HEK293 (cell line): ENCODE measurements around the gene AKAP9.

Source experiments
- CTCF ChIA-PET: fragments of 350-600 bp; formaldehyde crosslinking; extraction: SDS; loops from one replicate; lab custom pipeline; 2021; ENCODE audit warnings: antibody characterized with exemption; lab: Yijun Ruan, JAX
- POLR2A ChIA-PET: fragments of 300-600 bp; formaldehyde crosslinking; extraction: SDS; loops from one replicate; lab custom pipeline; 2020; ENCODE audit warnings: antibody characterized with exemption, inconsistent platforms; lab: Yijun Ruan, JAX
- H3K27ac ChIP-seq: fragments of 200-500 bp; sonication (Bioruptor generic); 2 replicates; pipeline ENCODE4 v1.5.1; 2014; ENCODE audit warnings: low read depth, low read length, control low read depth, inconsistent platforms; ENCODE audit errors: extremely low read depth
- H3K36me3 ChIP-seq, 2 experiments: fragments of 200-500 bp in 1 of 2; sonication (Bioruptor generic) in 1 of 2; 1 replicate in 1 of 2; 2 replicates in 1 of 2; pipeline ENCODE4 v1.5.1; 2014 to 2017; ENCODE audit warnings: inconsistent platforms in 2 of 2, low read length in 2 of 2; ENCODE audit not compliant: control insufficient read depth in 2 of 2, insufficient read depth in 1 of 2
- H3K4me1 ChIP-seq: fragments of 200-500 bp; sonication (Bioruptor generic); 2 replicates; pipeline ENCODE4 v1.5.1; 2014; ENCODE audit warnings: mild to moderate bottlenecking, low read length, inconsistent platforms; ENCODE audit not compliant: control insufficient read depth, insufficient read depth
- H3K4me3 ChIP-seq: 2 replicates; pipeline ENCODE4 v1.5.1; 2011; ENCODE audit warnings: low read depth, mild to moderate bottlenecking, control low read depth, low read length, moderate library complexity
- H3K9me3 ChIP-seq: fragments of 200-500 bp; sonication (Bioruptor generic); 2 replicates; pipeline ENCODE4 v1.5.1; 2014; ENCODE audit warnings: low read depth, low read length, inconsistent platforms; ENCODE audit not compliant: control insufficient read depth, insufficient read depth
- GLI2 ChIP-seq: fragments of 450-650 bp; formaldehyde crosslinking; IDR thresholded peaks from 2 replicates; pipeline ENCODE4; 2017; ENCODE audit warnings: missing biosample characterization, missing genetic modification characterization, low read depth, borderline replicate concordance
- KLF10 ChIP-seq: fragments of 450-650 bp; IDR thresholded peaks from 2 replicates; pipeline ENCODE4 v1.5.1; 2018; ENCODE audit warnings: missing biosample characterization, mild to moderate bottlenecking, missing genetic modification characterization
- KLF7 ChIP-seq: fragments of 450-650 bp; formaldehyde crosslinking; IDR thresholded peaks from 2 replicates; pipeline ENCODE4 v1.5.1; 2016; ENCODE audit warnings: missing biosample characterization, missing genetic modification characterization, borderline replicate concordance
- KLF8 ChIP-seq: fragments of 450-650 bp; formaldehyde crosslinking; IDR thresholded peaks from 2 replicates; pipeline ENCODE4 v1.5.1; 2016; ENCODE audit warnings: missing biosample characterization, missing genetic modification characterization
- OVOL3 ChIP-seq: fragments of 450-650 bp; formaldehyde crosslinking; IDR thresholded peaks from 2 replicates; pipeline ENCODE4 v1.5.1; 2016; ENCODE audit warnings: missing biosample characterization, missing genetic modification characterization
- PBX3 ChIP-seq: sonication (generic); formaldehyde crosslinking; IDR thresholded peaks from 2 replicates; pipeline ENCODE4 v1.8.1; 2022; ENCODE audit warnings: mild to moderate bottlenecking, moderate library complexity, missing genetic modification reagents
- PRDM1 ChIP-seq: fragments of 450-650 bp; formaldehyde crosslinking; IDR thresholded peaks from 2 replicates; pipeline ENCODE4; 2016; ENCODE audit warnings: missing biosample characterization, missing genetic modification characterization
- WT1 ChIP-seq: fragments of 450-650 bp; formaldehyde crosslinking; IDR thresholded peaks from 2 replicates; pipeline ENCODE4 v1.5.1; 2016; ENCODE audit warnings: missing biosample characterization, missing genetic modification characterization
- ZBTB17 ChIP-seq: fragments of 450-650 bp; formaldehyde crosslinking; IDR thresholded peaks from 2 replicates; pipeline ENCODE4 v1.5.1; 2016; ENCODE audit warnings: missing biosample characterization, missing genetic modification characterization
- ZNF121 ChIP-seq: fragments of 450-650 bp; formaldehyde crosslinking; IDR thresholded peaks from 2 replicates; pipeline ENCODE4 v1.5.1; 2016; ENCODE audit warnings: missing biosample characterization, missing genetic modification characterization
- ZNF175 ChIP-seq: fragments of 450-650 bp; formaldehyde crosslinking; IDR thresholded peaks from 2 replicates; pipeline ENCODE4 v1.5.1; 2016; ENCODE audit warnings: missing biosample characterization, missing genetic modification characterization
- ZNF19 ChIP-seq: fragments of 450-650 bp; formaldehyde crosslinking; IDR thresholded peaks from 2 replicates; pipeline ENCODE4; 2016; ENCODE audit warnings: missing biosample characterization, missing genetic modification characterization, low read depth
- ZNF23 ChIP-seq: fragments of 450-650 bp; formaldehyde crosslinking; IDR thresholded peaks from 2 replicates; pipeline ENCODE4 v1.5.1; 2016; ENCODE audit warnings: missing biosample characterization, missing genetic modification characterization, borderline replicate concordance
- ZNF248 ChIP-seq: fragments of 450-650 bp; formaldehyde crosslinking; IDR thresholded peaks from 2 replicates; pipeline ENCODE4 v1.5.1; 2017; ENCODE audit warnings: missing biosample characterization, missing genetic modification characterization
- ZNF341 ChIP-seq: fragments of 450-650 bp; formaldehyde crosslinking; IDR thresholded peaks from 2 replicates; pipeline ENCODE4; 2016; ENCODE audit warnings: low read depth, missing biosample characterization, missing genetic modification characterization
- ZNF404 ChIP-seq: fragments of 450-650 bp; formaldehyde crosslinking; IDR thresholded peaks from 2 replicates; pipeline ENCODE4 v1.5.1; 2017; ENCODE audit warnings: missing biosample characterization, missing genetic modification characterization
- ZNF416 ChIP-seq: fragments of 450-650 bp; formaldehyde crosslinking; IDR thresholded peaks from 2 replicates; pipeline ENCODE4 v1.5.1; 2016; ENCODE audit warnings: missing biosample characterization, missing genetic modification characterization
- ZNF623 ChIP-seq: fragments of 450-650 bp; formaldehyde crosslinking; IDR thresholded peaks from 2 replicates; pipeline ENCODE4 v1.5.1; 2016; ENCODE audit warnings: missing biosample characterization, missing genetic modification characterization
- ZNF624 ChIP-seq: fragments of 450-650 bp; formaldehyde crosslinking; IDR thresholded peaks from 2 replicates; pipeline ENCODE4 v1.5.1; 2017; ENCODE audit warnings: missing biosample characterization, missing genetic modification characterization
- ZNF76 ChIP-seq: fragments of 450-650 bp; formaldehyde crosslinking; IDR thresholded peaks from 2 replicates; pipeline ENCODE4; 2016; ENCODE audit warnings: low read depth, missing biosample characterization, missing genetic modification characterization, borderline replicate concordance
- ZNF792 ChIP-seq: fragments of 450-650 bp; formaldehyde crosslinking; IDR thresholded peaks from 2 replicates; pipeline ENCODE4 v1.5.1; 2016; ENCODE audit warnings: missing biosample characterization, missing genetic modification characterization
- ZNF837 ChIP-seq: fragments of 450-650 bp; formaldehyde crosslinking; IDR thresholded peaks from 2 replicates; pipeline ENCODE4 v1.5.1; 2016; ENCODE audit warnings: missing biosample characterization, missing genetic modification characterization
- ZSCAN23 ChIP-seq: fragments of 450-650 bp; formaldehyde crosslinking; IDR thresholded peaks from 2 replicates; pipeline ENCODE4 v1.5.1; 2016; ENCODE audit warnings: missing biosample characterization, missing genetic modification characterization
- TF ChIP-seq, protein P1 (sequence below): fragments of 450-650 bp; formaldehyde crosslinking; IDR thresholded peaks from 2 replicates; pipeline ENCODE4 v1.5.1; 2016; ENCODE audit warnings: missing biosample characterization, missing genetic modification characterization
- TF ChIP-seq, protein P2 (sequence below): fragments of 450-650 bp; formaldehyde crosslinking; IDR thresholded peaks from 2 replicates; pipeline ENCODE4 v1.5.1; 2016; ENCODE audit warnings: missing biosample characterization, missing genetic modification characterization
- TF ChIP-seq, protein P3 (sequence below): fragments of 450-650 bp; formaldehyde crosslinking; IDR thresholded peaks from 2 replicates; pipeline ENCODE4 v1.5.1; 2016; ENCODE audit warnings: missing biosample characterization, missing genetic modification characterization, low read depth
- TF ChIP-seq, protein P4 (sequence below): fragments of 450-650 bp; formaldehyde crosslinking; IDR thresholded peaks from 2 replicates; pipeline ENCODE4 v1.5.1; 2017; ENCODE audit warnings: missing biosample characterization, missing genetic modification characterization

Gene AKAP9

GRCh38 chr7:92134271-92135051, 193.8 kb downstream of the AKAP9 start, which contains the start of gene CYP51A1:
Gene CYP51A1, minus strand, starts transcription at chr7:92134477. Its CDS starts 113 bp downstream, at chr7:92134364.
- peaks cover 3% of the 10 kb centered on the region; the same call in 1 of the 2 replicates for H3K4me1 ChIP-seq
- ChIA-PET CTCF (interaction anchor here (0.5 to 1.3 kb wide), 5 partner anchors 10 to 1970 kb away, joined by 3 to 4 read pairs (median 3); partner anchors contain the start of gene MTERF1), POLR2A (interaction anchor here (0.8 to 1.8 kb wide), 7 partner anchors 9 to 313 kb away, joined by 3 to 9 read pairs (median 5); partner anchors contain the start of genes ANKIB1, GATAD1, KRIT1 and LRRD1)
- peaks cover 17% of the 10 kb centered on the region in 2 experiments for H3K36me3 ChIP-seq
- peak within 1 kb of the TSS; percentile 95 for H3K4me3 ChIP-seq
- H3K9me3 ChIP-seq, result no peaks in the 10 kb centered on the region
- H3K27ac ChIP-seq, result peak within 1 kb of the TSS; percentile 86
- TF ChIP-seq ZSCAN23 (tag by site-specific recombination) (peak; percentile 79; the same call in 1 of the 2 replicates), ZNF792 (tag by site-specific recombination) (no peak), ZNF76 (tag by site-specific recombination) (peak; percentile 37; the same call in 1 of the 2 replicates), ZNF624 (tag by site-specific recombination) (no peak), ZNF623 (0 out of 2 replicates have a peak, but pooled peaks have one; percentile 30), KLF10 (tag by site-specific recombination) (no peak), PBX3 (no peak), ZNF23 (tag by site-specific recombination) (no peak), PRDM1 (no peak), ZNF175 (tag by site-specific recombination) (no peak), ZNF837 (no peak), OVOL3 (tag by site-specific recombination) (0 out of 2 replicates have a peak, but pooled peaks have one; percentile 73), KLF7 (tag by site-specific recombination) (peak; percentile 69; the same call in 1 of the 2 replicates), WT1 (tag by site-specific recombination) (0 out of 2 replicates have a peak, but pooled peaks have one; percentile 41), KLF8 (tag by site-specific recombination) (peak; percentile 95), ZNF19 (no peak), ZNF416 (tag by site-specific recombination) (no peak), ZNF341 (tag by site-specific recombination) (no peak), GLI2 (tag by site-specific recombination) (no peak), ZBTB17 (tag by site-specific recombination) (peak; percentile 80), ZNF404 (no peak), ZNF121 (tag by site-specific recombination) (no peak), ZNF248 (no peak)
- TF ChIP-seq, protein P1, sequence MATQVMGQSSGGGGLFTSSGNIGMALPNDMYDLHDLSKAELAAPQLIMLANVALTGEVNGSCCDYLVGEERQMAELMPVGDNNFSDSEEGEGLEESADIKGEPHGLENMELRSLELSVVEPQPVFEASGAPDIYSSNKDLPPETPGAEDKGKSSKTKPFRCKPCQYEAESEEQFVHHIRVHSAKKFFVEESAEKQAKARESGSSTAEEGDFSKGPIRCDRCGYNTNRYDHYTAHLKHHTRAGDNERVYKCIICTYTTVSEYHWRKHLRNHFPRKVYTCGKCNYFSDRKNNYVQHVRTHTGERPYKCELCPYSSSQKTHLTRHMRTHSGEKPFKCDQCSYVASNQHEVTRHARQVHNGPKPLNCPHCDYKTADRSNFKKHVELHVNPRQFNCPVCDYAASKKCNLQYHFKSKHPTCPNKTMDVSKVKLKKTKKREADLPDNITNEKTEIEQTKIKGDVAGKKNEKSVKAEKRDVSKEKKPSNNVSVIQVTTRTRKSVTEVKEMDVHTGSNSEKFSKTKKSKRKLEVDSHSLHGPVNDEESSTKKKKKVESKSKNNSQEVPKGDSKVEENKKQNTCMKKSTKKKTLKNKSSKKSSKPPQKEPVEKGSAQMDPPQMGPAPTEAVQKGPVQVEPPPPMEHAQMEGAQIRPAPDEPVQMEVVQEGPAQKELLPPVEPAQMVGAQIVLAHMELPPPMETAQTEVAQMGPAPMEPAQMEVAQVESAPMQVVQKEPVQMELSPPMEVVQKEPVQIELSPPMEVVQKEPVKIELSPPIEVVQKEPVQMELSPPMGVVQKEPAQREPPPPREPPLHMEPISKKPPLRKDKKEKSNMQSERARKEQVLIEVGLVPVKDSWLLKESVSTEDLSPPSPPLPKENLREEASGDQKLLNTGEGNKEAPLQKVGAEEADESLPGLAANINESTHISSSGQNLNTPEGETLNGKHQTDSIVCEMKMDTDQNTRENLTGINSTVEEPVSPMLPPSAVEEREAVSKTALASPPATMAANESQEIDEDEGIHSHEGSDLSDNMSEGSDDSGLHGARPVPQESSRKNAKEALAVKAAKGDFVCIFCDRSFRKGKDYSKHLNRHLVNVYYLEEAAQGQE, result 0 out of 2 replicates have a peak, but pooled peaks have one; percentile 23
- TF ChIP-seq, protein P2, sequence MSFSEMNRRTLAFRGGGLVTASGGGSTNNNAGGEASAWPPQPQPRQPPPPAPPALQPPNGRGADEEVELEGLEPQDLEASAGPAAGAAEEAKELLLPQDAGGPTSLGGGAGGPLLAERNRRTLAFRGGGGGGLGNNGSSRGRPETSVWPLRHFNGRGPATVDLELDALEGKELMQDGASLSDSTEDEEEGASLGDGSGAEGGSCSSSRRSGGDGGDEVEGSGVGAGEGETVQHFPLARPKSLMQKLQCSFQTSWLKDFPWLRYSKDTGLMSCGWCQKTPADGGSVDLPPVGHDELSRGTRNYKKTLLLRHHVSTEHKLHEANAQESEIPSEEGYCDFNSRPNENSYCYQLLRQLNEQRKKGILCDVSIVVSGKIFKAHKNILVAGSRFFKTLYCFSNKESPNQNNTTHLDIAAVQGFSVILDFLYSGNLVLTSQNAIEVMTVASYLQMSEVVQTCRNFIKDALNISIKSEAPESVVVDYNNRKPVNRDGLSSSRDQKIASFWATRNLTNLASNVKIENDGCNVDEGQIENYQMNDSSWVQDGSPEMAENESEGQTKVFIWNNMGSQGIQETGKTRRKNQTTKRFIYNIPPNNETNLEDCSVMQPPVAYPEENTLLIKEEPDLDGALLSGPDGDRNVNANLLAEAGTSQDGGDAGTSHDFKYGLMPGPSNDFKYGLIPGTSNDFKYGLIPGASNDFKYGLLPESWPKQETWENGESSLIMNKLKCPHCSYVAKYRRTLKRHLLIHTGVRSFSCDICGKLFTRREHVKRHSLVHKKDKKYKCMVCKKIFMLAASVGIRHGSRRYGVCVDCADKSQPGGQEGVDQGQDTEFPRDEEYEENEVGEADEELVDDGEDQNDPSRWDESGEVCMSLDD (tag by site-specific recombination), result peak; percentile 45; the same call in 1 of the 2 replicates
- TF ChIP-seq, protein P3, sequence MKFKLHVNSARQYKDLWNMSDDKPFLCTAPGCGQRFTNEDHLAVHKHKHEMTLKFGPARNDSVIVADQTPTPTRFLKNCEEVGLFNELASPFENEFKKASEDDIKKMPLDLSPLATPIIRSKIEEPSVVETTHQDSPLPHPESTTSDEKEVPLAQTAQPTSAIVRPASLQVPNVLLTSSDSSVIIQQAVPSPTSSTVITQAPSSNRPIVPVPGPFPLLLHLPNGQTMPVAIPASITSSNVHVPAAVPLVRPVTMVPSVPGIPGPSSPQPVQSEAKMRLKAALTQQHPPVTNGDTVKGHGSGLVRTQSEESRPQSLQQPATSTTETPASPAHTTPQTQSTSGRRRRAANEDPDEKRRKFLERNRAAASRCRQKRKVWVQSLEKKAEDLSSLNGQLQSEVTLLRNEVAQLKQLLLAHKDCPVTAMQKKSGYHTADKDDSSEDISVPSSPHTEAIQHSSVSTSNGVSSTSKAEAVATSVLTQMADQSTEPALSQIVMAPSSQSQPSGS (tag by site-specific recombination), result no peak; the same call in 1 of the 2 replicates
- TF ChIP-seq, protein P4, sequence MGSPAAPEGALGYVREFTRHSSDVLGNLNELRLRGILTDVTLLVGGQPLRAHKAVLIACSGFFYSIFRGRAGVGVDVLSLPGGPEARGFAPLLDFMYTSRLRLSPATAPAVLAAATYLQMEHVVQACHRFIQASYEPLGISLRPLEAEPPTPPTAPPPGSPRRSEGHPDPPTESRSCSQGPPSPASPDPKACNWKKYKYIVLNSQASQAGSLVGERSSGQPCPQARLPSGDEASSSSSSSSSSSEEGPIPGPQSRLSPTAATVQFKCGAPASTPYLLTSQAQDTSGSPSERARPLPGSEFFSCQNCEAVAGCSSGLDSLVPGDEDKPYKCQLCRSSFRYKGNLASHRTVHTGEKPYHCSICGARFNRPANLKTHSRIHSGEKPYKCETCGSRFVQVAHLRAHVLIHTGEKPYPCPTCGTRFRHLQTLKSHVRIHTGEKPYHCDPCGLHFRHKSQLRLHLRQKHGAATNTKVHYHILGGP, result no peak
